ENCODE measurements around the gene ARVCF. TPM values are rescaled to one million over a fixed set of nuclear protein-coding genes. Genes with fewer than 3 reads are reported as not detected.
A peak's percentile ranks its signal among the peaks of the same experiment; 100 is the strongest.

ARVCF gene, protein sequence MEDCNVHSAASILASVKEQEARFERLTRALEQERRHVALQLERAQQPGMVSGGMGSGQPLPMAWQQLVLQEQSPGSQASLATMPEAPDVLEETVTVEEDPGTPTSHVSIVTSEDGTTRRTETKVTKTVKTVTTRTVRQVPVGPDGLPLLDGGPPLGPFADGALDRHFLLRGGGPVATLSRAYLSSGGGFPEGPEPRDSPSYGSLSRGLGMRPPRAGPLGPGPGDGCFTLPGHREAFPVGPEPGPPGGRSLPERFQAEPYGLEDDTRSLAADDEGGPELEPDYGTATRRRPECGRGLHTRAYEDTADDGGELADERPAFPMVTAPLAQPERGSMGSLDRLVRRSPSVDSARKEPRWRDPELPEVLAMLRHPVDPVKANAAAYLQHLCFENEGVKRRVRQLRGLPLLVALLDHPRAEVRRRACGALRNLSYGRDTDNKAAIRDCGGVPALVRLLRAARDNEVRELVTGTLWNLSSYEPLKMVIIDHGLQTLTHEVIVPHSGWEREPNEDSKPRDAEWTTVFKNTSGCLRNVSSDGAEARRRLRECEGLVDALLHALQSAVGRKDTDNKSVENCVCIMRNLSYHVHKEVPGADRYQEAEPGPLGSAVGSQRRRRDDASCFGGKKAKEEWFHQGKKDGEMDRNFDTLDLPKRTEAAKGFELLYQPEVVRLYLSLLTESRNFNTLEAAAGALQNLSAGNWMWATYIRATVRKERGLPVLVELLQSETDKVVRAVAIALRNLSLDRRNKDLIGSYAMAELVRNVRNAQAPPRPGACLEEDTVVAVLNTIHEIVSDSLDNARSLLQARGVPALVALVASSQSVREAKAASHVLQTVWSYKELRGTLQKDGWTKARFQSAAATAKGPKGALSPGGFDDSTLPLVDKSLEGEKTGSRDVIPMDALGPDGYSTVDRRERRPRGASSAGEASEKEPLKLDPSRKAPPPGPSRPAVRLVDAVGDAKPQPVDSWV
- total RNA-seq (2021; fragmentation: NEBNext Ultra II Directional; extraction: Animal tissue kit (Norgen Biotek cat#: 25700)) = 43.2 and 49.6 TPM in 2 replicates
- 31.0 and 68.3 TPM in 2 replicates for polyA plus RNA-seq (2011; rRNA removed)
- 68.4 TPM for polyA plus RNA-seq (2011; cell fraction: cytosol; rRNA removed)
- 444 TPM for polyA plus RNA-seq (2011; cell fraction: nucleus; rRNA removed)
- polyA plus RNA-seq (2012, experiment 1 of 2) = 37.9 to 61.7 TPM (median 55.2 TPM) in 4 replicates
- 25.1 TPM for polyA plus RNA-seq (2012, experiment 2 of 2)
- polyA plus RNA-seq (2013, experiment 1 of 2) = 23.2 TPM
- 21.9 TPM for polyA plus RNA-seq (2013, experiment 2 of 2)
- polyA minus RNA-seq (2011; rRNA and poly(A)+ RNA removed) = 18.4 and 21.2 TPM in 2 replicates
- polyA minus RNA-seq (2011; cell fraction: cytosol; rRNA and poly(A)+ RNA removed) = 28.8 TPM
- polyA minus RNA-seq (2011; cell fraction: nucleus; rRNA and poly(A)+ RNA removed) = 88.4 TPM
- long read RNA-seq, experiment 1, partial matches to known transcripts = 10 of 14 reads
- long read RNA-seq, experiment 1, other reads (novel, unspliced or antisense) = 4 of 14 reads
- long read RNA-seq, experiment 2, partial matches to known transcripts = 4 of 6 reads
- long read RNA-seq, experiment 2, other reads (novel, unspliced or antisense) = 2 of 6 reads

- POLR2A ChIA-PET (ENCODE audit: partially characterized antibody) = interaction anchor here (1.1 to 1.3 kb wide), 4 partner anchors 21 to 109 kb away, joined by 3 to 7 read pairs (median 4); partner anchors contain the start of gene DGCR8
- no peak within 1 kb of the TSS for H4K91ac ChIP-seq (replicated peaks; ENCODE audit: insufficient read length, low read length)
- no peak for FAIRE-seq
- TF ChIP-seq SP1 (IDR thresholded peaks at IDR 0.05; ENCODE audit: low read depth, low read length) (peak; percentile 98), TEAD4 (IDR thresholded peaks at IDR 0.05; ENCODE audit: low read depth, low read length) (no peak), RAD21 (IDR thresholded peaks at IDR 0.05 in 1 of 2, conservative IDR thresholded peaks at IDR 0.05 in 1 of 2; ENCODE audit: low read depth in 2 of 2, low read length in 2 of 2) (no peak)
Observed at GRCh38 chr22:20016734-20017621, at the start of gene ARVCF. TSS of gene ARVCF (minus strand) at chr22:20016823. CDS start at chr22:19990794, 26,029 bp downstream.

More at GRCh38 chr22:20016734-20017621, at the start of gene ARVCF:
- Histone ChIP-seq H3K4ac (replicated peaks; ENCODE audit: insufficient read length, low read depth, low read length) (peak within 1 kb of the TSS; percentile 19), H3K23me2 (ENCODE audit: low read depth, low read length) (peaks cover 11% of the 10 kb centered on the region), H4K5ac (ENCODE audit: insufficient read length, low read depth, low read length) (no peak within 1 kb of the TSS), H4K8ac (ENCODE audit: extremely low read depth, insufficient read depth, low read length) (no peak within 1 kb of the TSS; the same call in 1 of the 2 replicates), H3K56ac (replicated peaks; ENCODE audit: insufficient read length, low read depth, low read length) (no peak within 1 kb of the TSS), H2AK5ac (ENCODE audit: low read depth, low read length) (no peak within 1 kb of the TSS), H2BK120ac (replicated peaks; ENCODE audit: low read depth, low read length) (no peak within 1 kb of the TSS), H3K79me1 (ENCODE audit: low read depth, low read length) (peaks cover 6% of the 10 kb centered on the region; the same call in 1 of the 2 replicates), H3K27ac (ENCODE audit: low read depth, low read length) (no peak within 1 kb of the TSS), H3K9ac (replicated peaks in 1 of 4; ENCODE audit: extremely low read depth in 1 of 4, low read depth in 3 of 4, low read length in 3 of 4) (no peak within 1 kb of the TSS), H3K4me3 (ENCODE audit: extremely low read depth in 1 of 4, insufficient read depth in 2 of 4, low read depth in 3 of 4, low read length in 4 of 4) (peak within 1 kb of the TSS; percentile 57 to 74 (median 64)), H3K4me1 (replicated peaks in 1 of 4; ENCODE audit: control insufficient read depth in 3 of 4, insufficient read depth in 4 of 4, low read length in 3 of 4) (peaks cover 0 to 16% (median 10%) of the 10 kb centered on the region in 4 experiments; a peak in 6 of 7 replicates), H3K79me2 (ENCODE audit: control insufficient read depth in 1 of 2, insufficient read depth in 2 of 2, low read length in 2 of 2) (no peaks in the 10 kb centered on the region), H2AFZ (ENCODE audit: low read length) (peak within 1 kb of the TSS; percentile 72; the same call in 1 of the 2 replicates), H3K27me3 (replicated peaks in 1 of 4; ENCODE audit: control insufficient read depth in 3 of 4, extremely low read depth in 1 of 4, insufficient read depth in 3 of 4, low read length in 3 of 4) (peaks cover 18 to 45% (median 37%) of the 10 kb centered on the region in 4 experiments), H3K36me3 (ENCODE audit: control insufficient read depth in 2 of 4, insufficient read depth in 4 of 4, low read length in 3 of 4) (no peaks in the 10 kb centered on the region), H4K20me1 (replicated peaks in 1 of 2; ENCODE audit: control insufficient read depth in 1 of 2, insufficient read depth in 2 of 2, low read length in 2 of 2) (peaks cover 0 to 18% of the 10 kb centered on the region in 2 experiments), H2BK20ac (ENCODE audit: low read length) (no peak within 1 kb of the TSS), H2BK15ac (ENCODE audit: low read length) (no peak within 1 kb of the TSS), H3K14ac (ENCODE audit: insufficient read length) (no peak within 1 kb of the TSS), H3K4me2 (ENCODE audit: insufficient read depth in 1 of 2, low read depth in 2 of 2, low read length in 2 of 2) (peak within 1 kb of the TSS; percentile 73 to 77), H3K9me3 (ENCODE audit: insufficient read depth in 2 of 2, low read depth in 1 of 2, low read length in 1 of 2) (no peaks in the 10 kb centered on the region), H3K23ac (ENCODE audit: insufficient read length) (no peak within 1 kb of the TSS), H2BK12ac (ENCODE audit: low read depth, low read length) (no peak within 1 kb of the TSS), H2BK5ac (ENCODE audit: low read depth, low read length) (0 out of 2 replicates have a peak within 1 kb of the TSS, but pooled peaks have one; percentile 24), H3K18ac (ENCODE audit: extremely low read depth, low read length) (no peak within 1 kb of the TSS; the same call in 1 of the 2 replicates)
- 4% methylated on average over 48 of the region's 79 CpGs; no CpG with 5 or more reads in 1 of the 2 experiments for WGBS, 2 experiments (ENCODE audit: extremely low coverage in 1 of 2, insufficient coverage in 1 of 2, insufficient read length in 1 of 2, insufficient replicate concordance in 2 of 2, low coverage in 1 of 2, low lambda C conversion rate in 2 of 2, missing lambda C conversion rate in 1 of 2)
- CTCF ChIA-PET (ENCODE audit: partially characterized antibody) = interaction anchor here (1.0 to 2.8 kb wide), 4 partner anchors 44 to 69 kb away, joined by 3 to 8 read pairs (median 4); no protein-coding TSS in a partner anchor
- DNase-seq (ENCODE audit: low read depth in 1 of 2, low spot score in 2 of 2) = peak; percentile 70 to 98
